Suppressor macrophage treated with lipopolysaccharide for 4 hours (primary cell): ENCODE data around the gene TNKS1BP1.
"Not testable (repeated sequence)": the region's sequence is repeated elsewhere in the genome, so short reads cannot be mapped to it uniquely, and the experiment has no call there.

Source experiments
- DNase-seq: peaks from one replicate; pipeline ENCODE4 v3.0.0-alpha.2; 2020

Gene TNKS1BP1, protein sequence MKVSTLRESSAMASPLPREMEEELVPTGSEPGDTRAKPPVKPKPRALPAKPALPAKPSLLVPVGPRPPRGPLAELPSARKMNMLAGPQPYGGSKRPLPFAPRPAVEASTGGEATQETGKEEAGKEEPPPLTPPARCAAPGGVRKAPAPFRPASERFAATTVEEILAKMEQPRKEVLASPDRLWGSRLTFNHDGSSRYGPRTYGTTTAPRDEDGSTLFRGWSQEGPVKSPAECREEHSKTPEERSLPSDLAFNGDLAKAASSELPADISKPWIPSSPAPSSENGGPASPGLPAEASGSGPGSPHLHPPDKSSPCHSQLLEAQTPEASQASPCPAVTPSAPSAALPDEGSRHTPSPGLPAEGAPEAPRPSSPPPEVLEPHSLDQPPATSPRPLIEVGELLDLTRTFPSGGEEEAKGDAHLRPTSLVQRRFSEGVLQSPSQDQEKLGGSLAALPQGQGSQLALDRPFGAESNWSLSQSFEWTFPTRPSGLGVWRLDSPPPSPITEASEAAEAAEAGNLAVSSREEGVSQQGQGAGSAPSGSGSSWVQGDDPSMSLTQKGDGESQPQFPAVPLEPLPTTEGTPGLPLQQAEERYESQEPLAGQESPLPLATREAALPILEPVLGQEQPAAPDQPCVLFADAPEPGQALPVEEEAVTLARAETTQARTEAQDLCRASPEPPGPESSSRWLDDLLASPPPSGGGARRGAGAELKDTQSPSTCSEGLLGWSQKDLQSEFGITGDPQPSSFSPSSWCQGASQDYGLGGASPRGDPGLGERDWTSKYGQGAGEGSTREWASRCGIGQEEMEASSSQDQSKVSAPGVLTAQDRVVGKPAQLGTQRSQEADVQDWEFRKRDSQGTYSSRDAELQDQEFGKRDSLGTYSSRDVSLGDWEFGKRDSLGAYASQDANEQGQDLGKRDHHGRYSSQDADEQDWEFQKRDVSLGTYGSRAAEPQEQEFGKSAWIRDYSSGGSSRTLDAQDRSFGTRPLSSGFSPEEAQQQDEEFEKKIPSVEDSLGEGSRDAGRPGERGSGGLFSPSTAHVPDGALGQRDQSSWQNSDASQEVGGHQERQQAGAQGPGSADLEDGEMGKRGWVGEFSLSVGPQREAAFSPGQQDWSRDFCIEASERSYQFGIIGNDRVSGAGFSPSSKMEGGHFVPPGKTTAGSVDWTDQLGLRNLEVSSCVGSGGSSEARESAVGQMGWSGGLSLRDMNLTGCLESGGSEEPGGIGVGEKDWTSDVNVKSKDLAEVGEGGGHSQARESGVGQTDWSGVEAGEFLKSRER (N-terminal part only)

DNA sequence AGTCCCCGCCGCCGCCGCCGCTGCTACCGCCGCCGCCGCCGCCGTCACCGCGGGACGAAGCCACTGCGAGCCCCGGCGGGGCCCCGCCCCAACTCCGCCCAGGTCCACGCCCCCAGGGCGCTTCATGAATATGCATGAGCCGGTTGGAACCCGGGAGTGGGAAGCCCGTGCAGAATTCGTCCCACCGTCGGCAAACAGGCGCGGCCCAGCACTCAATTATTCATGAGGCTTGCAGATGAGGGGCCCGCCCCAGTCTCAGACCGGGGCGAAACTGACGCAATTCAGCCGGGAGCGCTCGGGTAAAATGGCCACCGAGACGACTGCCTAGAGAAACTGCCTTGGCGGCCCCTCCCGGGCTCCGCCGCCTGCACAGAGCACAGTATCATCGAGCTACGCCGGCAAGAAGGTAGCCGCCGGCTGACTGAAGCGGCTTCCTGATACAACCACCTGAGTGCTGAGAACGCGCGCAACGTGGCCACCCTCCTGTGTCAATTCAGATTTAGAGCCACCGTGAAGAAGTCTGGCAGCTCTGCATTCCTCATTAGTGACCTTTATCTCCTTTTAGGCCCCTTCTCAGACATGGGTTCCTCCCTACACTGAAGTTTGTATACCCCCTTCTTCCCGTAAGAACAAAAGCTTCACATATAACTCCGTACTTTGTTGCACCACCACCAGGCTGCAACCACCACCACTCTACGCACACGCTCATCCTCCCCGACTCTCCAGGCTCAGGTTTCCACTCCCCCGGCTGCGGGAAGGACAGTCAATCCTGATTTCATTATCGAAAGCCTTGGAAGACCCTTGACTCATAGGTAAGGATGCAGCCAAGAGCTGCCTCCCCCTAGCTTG, at the start of gene TNKS1BP1:
TSS of gene TNKS1BP1 (minus strand) at position 67 of the 849 bp plus-strand sequence. CDS start 3,067 bp downstream, outside the sequence.
- peak; percentile 93 for DNase-seq

DNA sequence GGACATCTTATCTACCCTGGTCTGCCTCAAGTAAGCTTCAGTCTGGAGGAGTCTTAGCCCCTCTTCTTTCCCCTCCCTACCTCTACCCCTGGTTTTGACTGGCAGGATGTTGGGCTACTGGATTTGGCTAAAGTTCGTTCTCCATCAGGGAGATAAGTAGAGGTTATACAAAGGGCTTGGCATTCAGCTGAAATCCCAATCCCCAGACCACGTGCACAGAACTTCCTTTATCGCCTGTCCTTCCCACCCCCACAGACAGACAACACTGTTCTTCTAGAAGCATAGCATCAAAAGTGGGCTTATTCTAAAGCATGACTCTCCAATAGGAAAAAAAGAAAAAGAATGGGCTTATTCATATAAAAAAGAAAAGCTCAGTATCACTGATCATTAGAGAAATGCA, 48.4 kb upstream of the TNKS1BP1 start:
- DNase-seq, result no peak

DNA sequence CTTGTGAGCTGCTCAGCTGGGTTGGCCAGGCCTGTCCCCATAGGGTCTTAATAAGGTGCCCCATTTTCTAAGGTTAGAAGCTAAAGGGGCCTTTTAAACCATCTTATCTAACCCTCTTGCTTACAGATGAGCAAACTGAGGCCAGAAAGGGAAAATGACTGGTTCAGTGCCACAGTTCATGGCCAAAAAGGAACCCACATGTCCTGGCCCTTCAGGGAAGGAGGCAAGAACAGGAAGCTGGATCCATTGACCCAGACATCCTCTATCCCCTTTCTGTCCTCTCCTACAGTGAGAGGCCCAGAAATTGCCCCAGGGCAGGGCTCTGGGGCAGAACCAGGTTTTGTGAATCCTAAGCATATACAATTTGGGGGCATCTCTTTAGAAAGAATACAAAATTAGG, 46.2 kb upstream of the TNKS1BP1 start:
- no peak for DNase-seq

DNA sequence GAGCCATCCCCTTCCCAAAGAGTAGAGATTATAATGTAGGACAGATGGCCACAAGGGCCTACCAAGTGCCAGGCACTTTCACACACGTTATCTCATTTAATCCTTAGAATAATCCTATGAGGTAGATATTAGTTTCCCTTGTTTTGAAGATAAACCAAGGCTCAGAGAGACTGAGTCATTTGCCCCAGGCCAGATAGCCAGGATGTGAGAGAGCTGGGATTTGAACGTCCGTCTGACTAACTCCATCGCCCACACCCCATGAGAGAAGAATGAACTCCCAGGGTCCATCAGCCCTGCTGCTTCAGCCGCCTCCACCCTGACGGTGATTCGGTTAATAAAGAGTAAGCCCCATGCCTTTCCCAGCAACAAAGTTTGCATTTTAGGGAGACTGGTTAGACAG, 45.5 kb upstream of the TNKS1BP1 start:
- DNase-seq, result no peak

DNA sequence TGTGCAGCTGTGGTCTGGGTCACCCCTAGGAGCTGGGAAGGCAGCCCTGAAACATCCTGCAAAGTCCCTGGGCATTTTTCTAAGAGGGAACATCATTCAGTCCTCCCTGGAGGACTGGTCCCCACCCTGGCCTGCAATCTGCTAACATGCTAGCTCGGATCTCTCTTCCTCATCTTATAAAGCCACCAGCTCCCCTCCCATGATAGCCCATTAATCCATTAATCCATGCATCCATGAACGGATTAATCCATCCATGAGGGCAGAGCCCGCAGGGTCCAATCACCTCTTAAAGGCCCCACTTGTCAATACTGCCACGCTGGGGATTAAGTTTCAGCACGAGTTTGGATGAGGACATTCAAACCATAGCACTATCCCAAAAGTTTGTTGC, 44.1 kb upstream of the TNKS1BP1 start:
- DNase-seq, result no peak

DNA sequence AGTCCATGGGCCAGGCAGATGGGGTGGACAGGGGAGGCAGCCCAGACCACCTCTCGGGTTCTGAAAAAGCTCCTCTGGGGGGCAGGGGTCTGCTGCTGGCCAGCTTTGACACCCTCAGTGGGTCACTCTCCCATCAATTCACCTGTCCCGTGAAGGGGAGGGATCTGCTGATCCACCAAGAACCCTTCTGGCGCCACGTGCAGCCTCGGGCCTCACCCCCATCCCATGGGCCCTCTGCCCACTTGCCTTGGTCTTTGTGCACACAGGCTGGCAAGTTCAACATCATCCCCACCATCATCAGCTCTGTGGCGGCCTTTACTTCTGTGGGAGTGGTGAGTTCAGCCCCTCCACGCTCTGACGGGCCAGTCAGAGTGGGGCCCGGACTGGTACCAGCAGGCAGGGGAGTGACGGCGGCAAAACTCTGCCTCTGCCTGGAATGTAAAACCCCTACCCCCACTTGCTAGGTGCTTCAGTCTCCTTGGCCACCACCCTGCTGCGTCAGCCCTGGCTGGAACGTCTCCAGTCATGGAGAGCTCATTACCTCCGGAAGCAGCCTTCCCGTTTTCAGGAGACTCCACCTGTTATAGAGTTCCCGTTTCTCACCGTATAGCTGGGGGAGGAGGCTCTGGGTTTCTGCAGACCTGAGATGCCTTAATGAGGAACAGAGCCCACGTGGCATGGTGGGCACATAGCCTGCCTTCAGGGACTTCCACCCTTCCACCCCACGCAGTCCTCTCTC, 43.5 kb upstream of the TNKS1BP1 start:
- DNase-seq, result no peak

DNA sequence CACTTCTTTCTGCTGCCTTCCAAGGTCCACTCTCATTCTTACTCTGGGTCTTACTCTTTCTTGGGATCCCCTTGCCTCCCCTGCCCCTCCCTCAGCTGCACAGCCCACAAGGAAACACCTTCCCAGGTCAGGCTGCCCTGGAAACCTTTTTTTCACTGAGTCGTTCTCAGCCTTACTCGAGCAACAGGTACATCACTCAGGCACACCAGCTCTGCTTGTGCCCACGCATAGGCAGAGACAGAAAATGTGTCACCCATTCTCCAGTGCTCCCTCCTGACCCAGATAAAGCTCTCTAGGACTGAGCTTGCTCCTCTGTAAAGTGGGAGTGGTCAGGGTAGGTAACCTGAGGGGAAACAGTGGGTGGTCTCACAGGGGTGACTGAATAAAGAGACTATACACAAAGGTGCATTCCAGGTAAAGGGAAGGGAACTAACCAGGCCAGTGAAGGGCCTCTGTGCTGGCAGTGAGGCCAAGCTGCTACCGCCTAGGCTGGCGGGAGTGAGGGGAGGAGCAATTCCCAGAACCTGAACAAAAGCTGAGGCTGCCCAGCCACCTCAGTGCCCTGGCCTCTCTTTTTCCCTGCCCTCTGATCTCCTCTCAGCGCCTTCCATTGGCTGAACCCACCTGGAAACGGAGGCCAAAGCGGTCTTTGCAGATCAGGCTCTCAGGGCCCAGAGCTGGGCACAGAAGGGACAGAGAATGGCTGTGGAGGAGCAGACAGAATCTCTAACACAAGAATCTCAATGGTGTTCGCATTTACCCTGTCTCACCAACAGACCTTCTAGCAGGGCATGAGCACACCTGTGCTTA, 40.3 kb upstream of the TNKS1BP1 start:
- no peak for DNase-seq

DNA sequence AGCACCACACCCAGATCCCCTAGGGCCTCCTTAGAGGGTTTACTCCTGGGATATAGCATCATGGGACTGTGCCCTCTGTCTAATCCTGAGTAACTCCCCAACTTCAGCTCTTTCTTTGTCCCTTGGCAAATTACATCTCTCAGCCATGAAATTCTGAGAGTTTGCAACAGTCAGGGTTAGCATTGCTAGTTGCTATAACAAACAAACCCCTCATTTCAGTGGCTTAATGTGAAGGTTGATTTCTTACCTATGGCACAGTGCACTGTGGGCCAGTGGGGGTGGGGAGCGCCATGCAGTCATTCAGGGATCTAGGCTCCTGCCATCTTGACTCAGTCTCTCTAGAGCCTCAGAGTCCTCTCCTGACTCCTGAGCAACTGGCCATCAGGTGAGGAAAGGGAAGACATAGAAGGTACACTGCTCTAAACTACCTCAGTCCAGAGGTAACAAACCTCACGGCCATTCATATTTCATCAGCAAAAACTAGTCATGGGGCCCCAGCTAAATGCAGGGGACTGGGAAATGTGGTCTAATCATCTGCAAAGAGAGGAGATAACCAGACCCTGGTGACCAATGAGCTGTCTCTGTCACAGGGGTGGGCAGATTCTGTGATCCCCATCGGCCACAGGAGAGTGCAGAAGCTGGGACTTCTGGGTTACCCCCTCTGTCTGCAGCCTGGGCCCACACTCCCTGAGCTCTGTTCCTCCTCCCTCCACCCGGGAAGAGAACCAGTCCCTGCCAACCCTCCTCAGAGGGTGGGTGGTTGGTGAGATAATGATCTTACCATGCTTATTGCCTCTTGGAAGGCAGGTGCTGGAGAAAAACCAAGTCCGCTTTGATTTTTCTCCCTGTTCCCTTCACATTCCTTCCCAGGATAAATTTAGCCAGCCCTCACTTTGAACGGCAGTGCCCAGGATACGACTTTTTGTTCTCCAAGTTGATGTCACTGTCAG, 38.7 kb upstream of the TNKS1BP1 start:
- no peak for DNase-seq

DNA sequence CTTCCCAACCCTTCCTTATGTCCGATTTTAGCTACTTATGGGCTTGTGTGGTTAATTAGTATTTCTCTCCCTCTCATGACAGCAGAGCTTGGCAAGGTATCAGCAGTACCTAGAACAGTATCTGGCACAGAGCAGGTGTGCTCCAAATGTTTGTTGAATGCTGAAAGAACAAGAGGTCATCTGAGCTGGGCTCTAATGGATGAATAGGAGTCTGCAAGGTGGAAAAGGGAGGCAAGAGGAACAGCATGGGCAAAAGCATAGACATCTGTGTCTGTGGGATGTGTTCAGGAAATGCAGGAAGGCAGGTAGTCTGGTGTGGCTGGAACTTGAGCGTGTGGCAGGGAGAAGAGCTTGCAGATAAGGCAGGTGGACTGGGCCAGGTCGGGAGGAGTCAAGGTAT, 37.2 kb upstream of the TNKS1BP1 start:
- DNase-seq, result no peak

DNA sequence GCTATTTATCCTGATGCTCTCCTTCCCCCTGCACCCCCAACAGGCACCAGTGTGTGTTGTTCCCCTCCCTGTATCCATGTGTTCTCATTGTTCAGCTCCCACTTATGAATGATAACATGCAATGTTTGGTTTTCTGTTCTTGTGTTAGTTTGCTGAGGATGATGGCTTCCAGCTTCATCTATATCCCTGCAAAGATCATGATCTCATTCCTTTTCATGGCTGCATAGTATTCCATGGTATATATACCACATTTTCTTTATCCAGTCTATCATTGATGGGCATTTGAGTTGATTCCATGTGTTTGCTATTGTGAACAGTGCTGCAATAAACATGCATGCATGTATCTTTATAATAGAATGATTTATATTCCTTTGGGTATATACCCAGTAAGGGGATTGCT, 36.7 kb upstream of the TNKS1BP1 start:
- DNase-seq, result not testable (repeated sequence)

DNA sequence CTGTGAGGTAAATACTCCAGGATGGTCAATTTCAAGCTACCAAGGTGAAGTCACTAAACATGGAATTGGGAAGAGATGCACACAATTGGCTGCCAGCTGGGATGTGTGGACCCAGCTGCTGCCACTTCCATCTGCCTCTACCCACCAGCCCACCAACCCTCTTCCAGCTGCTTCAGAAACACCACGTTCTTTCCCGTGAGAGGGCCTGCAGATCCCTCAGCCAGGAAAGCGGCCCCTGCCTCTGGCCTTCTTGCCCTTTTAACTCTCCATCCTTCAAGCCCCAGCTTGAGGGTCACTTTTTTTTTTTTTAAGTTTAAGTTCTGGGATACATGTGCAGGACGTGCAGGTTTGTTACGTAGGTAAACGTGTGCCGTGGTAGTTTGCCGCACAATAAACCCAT, 36.2 kb upstream of the TNKS1BP1 start:
- DNase-seq, result no peak

DNA sequence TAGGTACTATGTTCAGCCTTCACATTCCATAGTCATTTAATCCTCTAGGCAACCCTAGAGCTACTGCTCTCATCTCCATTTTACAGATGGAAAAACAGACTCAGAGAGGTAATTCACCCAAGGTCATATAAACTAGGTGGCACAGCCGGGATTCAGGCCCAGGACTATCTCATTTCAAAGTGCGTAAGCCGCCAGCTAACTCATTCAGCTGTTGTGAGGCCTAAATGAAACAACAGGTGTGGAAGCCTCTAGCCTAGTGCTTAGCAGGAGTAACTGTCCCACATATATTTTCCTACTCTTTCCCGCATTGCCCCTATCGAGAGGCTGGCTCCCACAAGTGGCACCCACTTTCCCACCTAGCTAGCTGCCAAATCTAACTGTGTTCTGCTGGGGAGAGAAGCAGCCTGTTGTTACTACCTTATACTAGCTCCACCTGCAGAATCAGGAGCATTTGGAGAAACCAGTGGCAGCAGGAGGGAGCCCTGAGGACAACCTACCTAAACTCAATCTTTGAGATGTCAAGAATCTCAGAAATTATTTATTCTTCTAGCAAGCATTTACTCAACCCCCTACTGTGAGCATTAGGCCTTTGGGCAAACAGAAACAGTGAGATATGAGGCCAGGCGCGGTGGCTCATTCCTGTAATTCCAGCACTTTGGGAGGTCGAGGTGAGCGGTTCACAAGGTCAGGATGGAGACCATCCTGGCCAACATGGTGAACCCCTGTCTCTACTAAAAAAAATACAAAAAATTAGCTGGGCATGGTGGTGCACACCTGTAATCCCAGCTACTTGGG, 35.3 kb upstream of the TNKS1BP1 start:
- DNase-seq, result no peak

DNA sequence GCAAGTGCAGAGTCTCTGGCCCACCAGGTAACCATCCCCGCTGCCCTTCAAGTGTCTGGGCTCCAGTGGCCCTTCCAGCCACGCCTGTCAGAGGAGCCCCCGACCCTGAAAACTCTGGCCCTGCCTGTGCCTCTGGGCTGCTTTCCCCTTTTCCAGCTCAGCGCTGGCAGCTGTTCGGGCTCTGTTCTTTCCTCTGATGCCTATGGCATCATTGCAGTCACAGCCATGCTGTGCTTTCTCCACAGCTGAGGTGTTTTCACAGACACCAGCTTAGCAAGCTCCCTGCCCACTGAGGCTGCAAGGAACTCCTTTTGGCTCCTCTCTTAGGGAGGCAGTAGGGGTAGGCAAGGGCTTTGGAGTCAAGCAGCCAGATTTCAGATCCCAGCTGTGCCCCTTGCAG, 34.6 kb upstream of the TNKS1BP1 start:
- no peak for DNase-seq

DNA sequence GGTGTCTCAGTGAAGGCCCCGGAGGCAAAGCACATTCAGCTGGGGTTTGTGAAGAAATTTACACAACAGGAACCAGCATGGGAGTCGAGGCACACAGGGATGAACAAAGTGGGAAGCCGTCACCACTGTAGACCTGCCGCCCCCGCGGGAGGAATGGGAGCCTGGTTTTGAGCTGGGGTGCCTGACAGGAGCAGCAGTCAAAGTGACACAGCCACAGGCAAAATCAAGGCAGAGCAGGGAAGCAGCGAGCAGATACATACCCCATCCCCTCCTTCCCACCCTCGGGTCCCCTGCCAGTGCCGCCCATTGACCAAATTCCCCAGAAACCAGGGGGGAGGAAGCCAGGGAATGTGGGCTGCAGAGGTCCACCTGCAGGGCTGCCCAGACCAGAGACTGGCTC, 34.2 kb upstream of the TNKS1BP1 start:
- no peak for DNase-seq

DNA sequence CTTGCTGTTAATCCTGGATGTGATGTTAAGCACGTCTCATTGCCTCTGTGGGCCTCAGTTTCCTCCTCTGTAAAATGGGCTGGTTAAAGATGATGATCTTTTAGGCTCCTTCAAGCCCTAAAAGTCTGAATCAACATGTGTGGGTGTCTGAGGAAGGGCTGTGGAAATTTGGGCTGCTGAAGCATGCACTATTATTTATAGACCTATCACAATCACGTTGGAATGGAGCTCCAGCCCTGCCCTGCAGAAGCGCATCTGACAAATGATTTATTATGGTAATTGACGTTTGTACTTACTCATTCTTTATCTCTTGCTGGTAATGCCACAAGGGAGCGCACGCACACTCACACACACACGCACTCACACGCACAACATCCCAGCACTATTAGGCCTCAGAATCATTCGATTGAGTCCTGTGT, 33.8 kb upstream of the TNKS1BP1 start:
- peak; percentile 54 for DNase-seq

DNA sequence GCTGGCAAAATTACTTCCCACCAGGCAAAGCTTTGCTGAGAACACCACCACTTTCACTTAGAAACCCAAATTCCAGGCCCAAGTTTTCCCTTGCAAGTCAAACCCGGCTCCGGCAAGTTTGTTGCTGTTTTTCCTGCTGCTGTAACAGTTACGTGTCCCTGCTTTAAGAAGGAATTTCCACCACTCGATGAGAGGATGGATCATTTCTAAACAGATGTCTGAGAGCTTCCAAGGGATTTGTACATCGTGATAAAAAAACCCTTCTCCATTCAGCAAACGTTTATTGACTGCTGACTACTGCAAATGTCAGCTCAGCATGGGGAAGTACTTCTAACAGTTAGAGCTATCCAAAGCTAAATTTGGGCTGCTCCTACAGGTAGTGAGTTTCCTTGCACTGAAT, 33.1 kb upstream of the TNKS1BP1 start:
- no peak for DNase-seq

DNA sequence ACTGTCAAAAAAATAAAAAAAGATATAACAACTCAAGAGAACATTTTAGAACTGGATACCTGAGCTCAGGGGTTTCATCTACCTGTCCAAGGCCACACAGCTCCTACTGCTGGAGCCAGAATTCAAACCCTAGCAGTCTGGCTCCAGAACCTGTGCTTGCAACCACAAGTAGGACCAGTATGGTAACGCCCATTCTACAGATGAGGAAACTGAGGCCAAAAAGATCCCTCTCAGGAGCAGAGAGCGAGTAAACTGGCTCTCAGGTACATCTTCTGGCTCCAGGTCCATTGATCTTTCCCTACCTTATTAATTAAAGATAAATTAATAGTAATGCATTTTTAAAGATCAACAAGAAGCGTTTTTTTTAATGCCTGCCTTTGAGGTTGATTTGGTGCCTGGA, 32.6 kb upstream of the TNKS1BP1 start:
- no peak for DNase-seq

DNA sequence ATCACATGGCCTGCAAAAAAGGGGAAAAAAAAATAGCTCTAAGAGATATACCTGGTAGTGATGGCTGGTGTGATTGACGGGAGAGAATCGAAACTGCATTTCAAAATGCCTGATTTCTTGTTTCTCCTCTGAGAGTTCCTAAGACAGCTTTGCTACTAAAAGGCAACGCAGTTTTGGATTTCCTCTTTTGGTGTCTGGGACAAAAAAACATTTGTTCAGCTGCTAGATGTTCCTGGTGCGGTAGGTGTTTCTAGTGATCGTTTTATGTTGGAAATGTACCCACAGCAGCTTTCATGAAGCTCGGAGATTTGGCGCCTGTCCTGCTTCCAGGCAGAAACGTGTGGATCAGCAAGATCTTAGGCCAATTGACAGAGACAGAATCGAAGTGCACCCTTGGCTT, 31.5 kb upstream of the TNKS1BP1 start:
- peak; percentile 54 for DNase-seq

DNA sequence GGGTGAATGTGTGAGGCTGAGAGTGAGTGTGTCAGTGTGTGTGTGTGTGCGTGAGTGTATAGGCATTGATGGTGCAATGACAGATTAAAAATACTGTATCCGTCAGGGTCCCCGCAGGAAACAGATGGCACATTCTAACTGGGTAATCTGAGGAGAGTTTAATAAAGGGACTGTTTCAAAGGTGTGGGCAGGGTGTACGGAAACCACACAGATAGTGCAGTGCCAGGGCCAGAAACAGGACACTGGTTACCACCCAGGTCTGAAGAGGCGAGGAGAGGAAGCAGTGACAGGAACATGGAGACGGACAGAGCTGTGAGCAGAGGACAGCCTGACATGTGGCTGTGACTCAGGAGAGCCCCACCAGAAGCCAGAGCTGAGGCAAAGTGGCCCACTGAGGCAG, 29.9 kb upstream of the TNKS1BP1 start:
- DNase-seq, result no peak
